Adrenal gland (tissue), 12 donors: ENCODE results near the gene ANKRD18B. TPM values are rescaled to one million over a fixed set of nuclear protein-coding genes. Genes with fewer than 3 reads are reported as not detected.
"Not testable (repeated sequence)": the region's sequence is repeated elsewhere in the genome, so short reads cannot be mapped to it uniquely, and the experiment has no call there.

Experiments
- DNase-seq, 7 donors: peaks; one replicate each; pipeline ENCODE4 v3.0.0-alpha.2; 2019 to 2020
- H3K27ac ChIP-seq, 5 donors: fragments of 200-600 bp; sonication (generic) in 4 of 5; 1 replicate in 3 of 5; 2 replicates in 2 of 5; pipeline versions ENCODE4 v1.5.1 to v1.8.0; 2016 to 2020; ENCODE audit warnings: mild to moderate bottlenecking in 1 of 5
- H3K27me3 ChIP-seq: fragments of 200-600 bp; 2 replicates; pipeline ENCODE4 v1.8.0; 2021
- H3K36me3 ChIP-seq, 2 donors: fragments of 200-600 bp; replicated peaks in 1 of 2; 1 replicate in 1 of 2; 2 replicates in 1 of 2; pipeline versions ENCODE4 v1.5.1 to v1.8.0; 2018 to 2022
- H3K4me1 ChIP-seq, 2 donors: fragments of 200-600 bp; replicated peaks in 1 of 2; 1 replicate in 1 of 2; 2 replicates in 1 of 2; pipeline versions ENCODE4 v1.5.1 to v1.8.0; 2018 to 2021
- H3K4me3 ChIP-seq, 4 donors: fragments of 200-600 bp; sonication (generic) in 3 of 4; one replicate each; pipeline ENCODE4 v1.5.1; 2016 to 2018
- H3K9me3 ChIP-seq, 3 donors: fragments of 200-600 bp; sonication (generic) in 1 of 3; replicated peaks in 1 of 3; 1 replicate in 2 of 3; 2 replicates in 1 of 3; pipeline versions ENCODE4 v1.5.1 to v1.8.0; 2016 to 2021
- POLR2A ChIP-seq, 2 donors: fragments of 450-650 bp; IDR thresholded peaks; one replicate each; pipeline ENCODE4 v1.6.1; 2017; ENCODE audit warnings: antibody characterized with exemption in 2 of 2, mild to moderate bottlenecking in 2 of 2, moderate library complexity in 1 of 2
- WGBS, 4 donors: extraction: QIAGEN DNeasy Blood & Tissue Kit in 2 of 4; methylation state at CpG; one replicate each; pipeline versions ENCODE4 v1.1.5 to v1.1.7; 2013 to 2017; 5-methylcytosine and 5-hydroxymethylcytosine counted together
- intact Hi-C, 2 donors: fragments of 100-400 bp; cut with DNase I; formaldehyde crosslinking; loops; one replicate each; pipeline versions ENCODE4 v1.14.1 to v1.15.0; 2022 to 2023
- polyA plus RNA-seq, 3 donors: library from polyadenylated mRNA; stranded (reverse); fragments of 200-250 nt in 2 of 3; fragments of 350-450 nt in 1 of 3; fragmentation: Illumina TruSeq in 1 of 3; extraction: RNeasy Lipid Tissue Mini Kit (QIAGEN cat#74804) in 1 of 3; gene quantifications; one replicate each; pipeline ENCODE4 v1.2.3, GENCODE V29; 2013 to 2014
- total RNA-seq, 9 donors: library from RNA; depleted of rRNA in 4 of 9; stranded (reverse); fragments of >200 nt in 4 of 9; fragments of 120-200 nt in 1 of 9; fragmentation: NEBNext Ultra II Directional in 1 of 9; extraction: Animal tissue kit (Norgen Biotek cat#: 25700) in 1 of 9; gene quantifications; one replicate each; pipeline versions ENCODE4 v1.1.0 to v1.2.4, GENCODE V29; 2013 to 2023
- TF ChIP-seq, protein P1 (sequence below), 6 experiments: fragments of 450-650 bp in 4 of 6; fragments of 200-600 bp in 2 of 6; sonication (generic) in 1 of 6; IDR thresholded peaks; 1 replicate in 5 of 6; 2 replicates in 1 of 6; pipeline versions ENCODE4 v1.5.1 to v1.8.0; 2016 to 2021; ENCODE audit warnings: antibody characterized with exemption in 6 of 6, mild to moderate bottlenecking in 2 of 6, moderate library complexity in 1 of 6
- donor health status: healthy with polysubstance abuse.
- donor health status: Bipolar disorder and iron deficiency.
- donor health status: DM: yes; HTN: yes; CAD: no.
- donor health status: DM: no; HTN: no; CAD: no.
- donor health status: DM: no; HTN: no; CAD: no.
- donor health status: DM: yes; HTN: yes; CAD: no.

Gene ANKRD18B
- total and polyA plus RNA-seq, 12 donors, result under 0.01 TPM; not detected in 11

DNA sequence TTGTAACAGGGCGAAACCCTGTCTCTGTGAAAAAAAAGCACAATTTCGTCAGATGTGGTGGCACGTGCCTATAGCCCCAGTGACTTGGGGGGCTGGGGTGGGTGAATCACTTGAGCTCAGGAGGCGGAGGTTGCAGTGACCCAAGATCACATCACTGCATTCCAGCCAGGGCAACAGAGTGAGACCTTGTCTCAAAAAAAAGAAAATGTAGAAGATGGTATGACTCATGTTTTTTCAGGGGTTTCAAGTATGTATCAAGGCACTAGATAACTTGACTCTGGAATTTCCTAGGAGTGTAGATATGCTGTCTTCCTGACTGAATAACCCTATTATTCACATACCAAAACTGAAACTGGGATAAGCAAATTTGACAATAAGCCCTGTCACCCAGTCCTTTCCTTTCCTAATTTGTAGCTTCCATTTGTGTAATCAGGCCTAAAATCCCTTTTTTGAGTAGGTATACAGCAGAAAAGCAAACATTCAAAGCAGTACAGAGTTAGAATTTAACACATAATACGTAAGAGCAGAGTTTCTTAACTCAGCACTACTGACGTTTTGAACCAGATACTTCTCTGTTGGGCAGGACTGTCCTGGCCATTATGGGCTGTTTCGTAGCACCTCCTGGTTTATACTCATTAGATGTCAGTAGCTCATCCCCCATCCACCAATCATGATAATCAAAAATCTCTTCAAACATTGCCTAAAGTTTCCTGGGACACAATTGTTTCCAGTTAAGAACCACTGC is 17.3 kb upstream of the ANKRD18B start:
- intact Hi-C loops, result no loop called here
- peak overlapping the region in 3 of 5 donors; percentile 27 to 67 (median 34) for H3K27ac ChIP-seq
- TF ChIP-seq, protein P1, sequence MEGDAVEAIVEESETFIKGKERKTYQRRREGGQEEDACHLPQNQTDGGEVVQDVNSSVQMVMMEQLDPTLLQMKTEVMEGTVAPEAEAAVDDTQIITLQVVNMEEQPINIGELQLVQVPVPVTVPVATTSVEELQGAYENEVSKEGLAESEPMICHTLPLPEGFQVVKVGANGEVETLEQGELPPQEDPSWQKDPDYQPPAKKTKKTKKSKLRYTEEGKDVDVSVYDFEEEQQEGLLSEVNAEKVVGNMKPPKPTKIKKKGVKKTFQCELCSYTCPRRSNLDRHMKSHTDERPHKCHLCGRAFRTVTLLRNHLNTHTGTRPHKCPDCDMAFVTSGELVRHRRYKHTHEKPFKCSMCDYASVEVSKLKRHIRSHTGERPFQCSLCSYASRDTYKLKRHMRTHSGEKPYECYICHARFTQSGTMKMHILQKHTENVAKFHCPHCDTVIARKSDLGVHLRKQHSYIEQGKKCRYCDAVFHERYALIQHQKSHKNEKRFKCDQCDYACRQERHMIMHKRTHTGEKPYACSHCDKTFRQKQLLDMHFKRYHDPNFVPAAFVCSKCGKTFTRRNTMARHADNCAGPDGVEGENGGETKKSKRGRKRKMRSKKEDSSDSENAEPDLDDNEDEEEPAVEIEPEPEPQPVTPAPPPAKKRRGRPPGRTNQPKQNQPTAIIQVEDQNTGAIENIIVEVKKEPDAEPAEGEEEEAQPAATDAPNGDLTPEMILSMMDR (IDR thresholded peaks at IDR 0.05), result no peak
- no peak for TF ChIP-seq POLR2A (IDR thresholded peaks at IDR 0.05)
- 52 to 81% (median 56%) methylated on average over 7 of the region's 7 CpGs for WGBS, 4 donors
- H3K4me1 ChIP-seq, result no peaks in the 10 kb centered on the region
- no peak overlapping the region for H3K4me3 ChIP-seq
- no peaks in the 10 kb centered on the region for H3K36me3 ChIP-seq
- DNase-seq, result peak in 6 of 7 donors; percentile 42 to 68 (median 54)
- no peaks in the 10 kb centered on the region for H3K9me3 ChIP-seq
- no peaks in the 10 kb centered on the region for H3K27me3 ChIP-seq

DNA sequence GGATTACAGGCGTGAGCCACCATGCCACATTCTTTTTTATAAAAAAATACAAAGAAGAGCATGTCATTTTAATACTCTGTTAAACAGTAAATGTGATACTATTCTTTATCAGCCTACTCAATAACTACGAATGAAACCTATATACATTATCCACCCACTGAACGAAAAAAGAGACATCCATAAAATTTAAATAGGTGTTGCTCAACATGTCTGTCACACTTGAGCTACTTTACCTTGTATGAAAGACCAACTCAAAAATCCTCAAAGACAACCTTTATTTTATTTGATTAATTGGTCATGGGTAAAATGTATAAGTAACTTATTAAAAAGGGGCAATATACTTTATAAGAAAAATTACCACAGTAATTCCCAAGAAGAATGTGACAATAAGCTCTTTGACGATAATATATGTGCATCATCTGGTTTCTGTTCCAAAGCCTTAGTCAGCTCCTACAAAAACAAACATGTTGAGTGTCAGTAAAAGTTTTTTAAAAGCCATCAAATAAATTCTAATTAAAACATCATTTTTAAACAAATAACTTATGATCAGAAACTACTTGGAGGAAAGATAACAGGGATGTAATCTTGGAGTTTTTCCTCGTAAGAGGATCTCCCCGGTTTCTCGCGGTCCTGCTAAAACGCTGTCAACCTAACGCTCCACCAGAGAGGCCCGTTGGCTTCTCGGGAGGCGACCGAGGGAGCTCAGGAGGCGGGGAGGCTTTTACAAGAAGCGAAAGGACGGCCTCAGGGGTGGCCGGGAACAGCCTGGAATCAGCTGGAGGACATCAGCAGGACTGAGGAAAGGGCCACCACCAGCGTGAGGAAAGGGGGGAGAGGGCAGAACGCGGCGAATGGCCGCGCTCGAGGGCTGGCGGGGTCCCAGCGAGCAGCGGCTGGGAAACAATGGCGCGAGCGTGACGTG is 13.5 kb upstream of the ANKRD18B start:
- peak; percentile 60 to 73 (median 65) for DNase-seq
- Histone ChIP-seq H3K27ac (peak overlapping the region; percentile 48 to 90 (median 85)), H3K36me3 (no peaks in the 10 kb centered on the region), H3K27me3 (no peaks in the 10 kb centered on the region), H3K9me3 (no peaks in the 10 kb centered on the region), H3K4me3 (peak overlapping the region in 3 of 4 donors; percentile 72 to 94 (median 74)), H3K4me1 (no peaks in the 10 kb centered on the region)
- WGBS, 4 donors, result 7 to 8% (median 7%) methylated on average over 32 of the region's 32 CpGs
- TF ChIP-seq, protein P1 (IDR thresholded peaks at IDR 0.05), result no peak
- TF ChIP-seq POLR2A (IDR thresholded peaks at IDR 0.05), result peak; percentile 31 to 61
- intact Hi-C loops, result no loop called here

DNA sequence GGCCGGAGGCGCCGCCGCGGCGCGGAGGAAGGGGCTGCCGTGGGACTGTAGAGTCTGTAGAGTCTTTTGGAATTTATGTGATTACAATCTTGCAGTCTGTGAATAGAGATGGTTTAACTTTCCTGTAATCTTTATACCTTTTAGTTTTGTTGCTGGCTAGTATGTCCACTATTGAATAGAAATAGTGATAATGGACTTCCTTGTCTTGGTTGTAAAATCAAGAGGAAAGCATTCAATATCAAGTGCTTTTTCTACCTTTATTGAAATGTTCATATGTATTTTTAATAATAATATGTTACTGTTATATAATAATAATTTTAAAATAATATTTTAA is 12.9 kb upstream of the ANKRD18B start:
- 0 to 1% (median 0%) methylated on average over 8 of the region's 8 CpGs for WGBS, 4 donors
- Histone ChIP-seq H3K27ac (peak overlapping the region in 4 of 5 donors; percentile 72 to 90 (median 86)), H3K4me3 (peak overlapping the region in 3 of 4 donors; percentile 72 to 94 (median 74))
- H3K36me3 ChIP-seq, DNase-seq, H3K9me3 ChIP-seq, intact Hi-C loops, H3K27me3 ChIP-seq, H3K4me1 ChIP-seq: not testable (repeated sequence)

DNA sequence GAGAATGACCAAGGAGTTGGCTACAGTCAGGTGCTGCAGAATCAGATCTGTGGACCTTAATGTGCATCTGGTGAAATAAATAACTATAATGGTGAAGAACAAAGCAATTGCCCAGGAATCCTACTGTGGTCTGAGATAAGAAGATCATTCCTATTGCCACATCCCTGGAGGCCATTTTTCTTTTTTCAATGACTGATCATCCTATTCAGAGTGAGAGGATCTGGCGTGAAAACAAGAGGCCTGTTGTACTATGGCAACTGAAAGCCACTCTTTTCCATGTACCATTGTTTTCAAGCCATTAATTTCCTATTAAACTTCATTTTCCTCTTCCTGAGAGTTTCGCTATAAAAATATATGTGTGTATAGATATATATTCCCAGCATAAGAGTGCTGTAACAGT is 11.5 kb upstream of the ANKRD18B start:
- H3K4me3 ChIP-seq, H3K27me3 ChIP-seq, DNase-seq, intact Hi-C loops, H3K4me1 ChIP-seq, H3K9me3 ChIP-seq, H3K36me3 ChIP-seq, H3K27ac ChIP-seq: not testable (repeated sequence)
- WGBS, 4 donors, result 82 to 96% (median 87%) methylated on average over 2 of the region's 2 CpGs

DNA sequence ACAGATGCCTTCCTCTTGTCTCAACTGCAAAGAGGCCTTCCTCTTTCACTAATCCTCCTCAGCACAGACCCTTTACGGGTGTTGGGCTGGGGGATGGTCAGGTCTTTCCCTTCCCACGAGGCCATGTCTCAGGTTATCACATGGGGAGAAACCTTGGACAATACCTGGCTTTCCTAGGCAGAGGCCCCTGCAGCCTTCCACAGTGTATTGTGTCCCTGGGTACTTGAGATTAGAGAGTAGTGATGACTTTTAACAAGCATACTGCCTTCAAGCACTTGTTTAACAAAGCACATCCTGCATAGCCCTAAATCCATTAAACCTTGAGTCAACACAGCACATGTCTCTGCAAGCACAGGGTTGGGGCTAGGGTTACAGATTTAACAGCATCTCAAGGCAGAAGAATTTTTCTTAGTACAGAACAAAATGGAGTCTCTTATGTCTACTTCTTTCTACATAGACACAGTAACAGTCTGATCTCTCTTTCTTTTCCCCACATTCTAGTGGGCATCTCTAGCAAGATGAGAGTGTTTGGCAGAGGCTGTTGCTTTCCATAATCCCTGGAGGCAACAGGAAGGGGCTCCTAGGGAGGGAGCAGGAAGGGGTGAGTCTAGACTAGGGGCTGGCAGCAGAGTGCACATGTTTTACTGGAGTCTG is 8.6 kb upstream of the ANKRD18B start:
- H3K4me1 ChIP-seq, DNase-seq, H3K36me3 ChIP-seq, H3K9me3 ChIP-seq, H3K27me3 ChIP-seq, intact Hi-C loops, H3K4me3 ChIP-seq, H3K27ac ChIP-seq: not testable (repeated sequence)
- 49 to 60% (median 56%) methylated on average over 2 of the region's 2 CpGs; no CpG with 5 or more reads in 1 of the 4 donors for WGBS, 4 donors

DNA sequence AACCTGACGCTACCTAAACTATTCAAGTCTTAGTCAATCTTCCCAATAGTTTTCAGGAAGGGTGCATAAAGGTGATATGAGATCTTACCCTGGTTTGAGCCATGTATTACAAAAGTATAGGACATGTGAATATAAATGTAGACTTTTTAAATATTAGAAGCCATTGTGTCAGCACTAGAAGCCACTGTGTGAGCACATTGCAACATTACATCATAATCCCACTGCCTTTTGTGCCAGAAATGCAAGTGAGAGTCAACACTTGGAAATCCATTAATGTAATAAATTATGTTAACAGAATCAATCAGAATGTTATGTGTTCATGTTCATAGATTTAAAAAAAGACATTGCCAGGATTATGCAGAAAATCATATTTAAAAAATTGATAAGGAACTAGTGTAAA is 7.7 kb upstream of the ANKRD18B start:
- intact Hi-C loops, H3K36me3 ChIP-seq, DNase-seq, H3K9me3 ChIP-seq, H3K4me1 ChIP-seq, H3K4me3 ChIP-seq, H3K27me3 ChIP-seq, H3K27ac ChIP-seq: not testable (repeated sequence)
- WGBS, 4 donors, result 83 to 100% (median 95%) methylated on average over 1 of the region's 1 CpG
